ENCODE data around the gene VPS13C. TPM values are rescaled to one million over a fixed set of nuclear protein-coding genes. Genes with fewer than 3 reads are reported as not detected.

Gene VPS13C
- total RNA-seq, 1 experiment from 2014 or later = 47.3 TPM

- intact Hi-C loops (cut with micrococcal nuclease; ENCODE audit: unreplicated experiment) (no loop called here), in situ Hi-C loops (cut with HindIII; ENCODE audit: low pct_unique_long_range_greater_than_20kb, low sequenced_read_pairs) (no loop called here)
- BruUV-seq (replicated peaks) = no TSS peak
- Histone ChIP-seq H3K27ac (ENCODE audit: low read length) (no peak overlapping the region), H3K4me1 (ENCODE audit: control insufficient read depth, insufficient read depth, low read length) (no peaks in the 10 kb centered on the region), H3K27me3 (ENCODE audit: control insufficient read depth, insufficient read depth, low read length) (no peaks in the 10 kb centered on the region), H3K9me3 (ENCODE audit: control insufficient read depth, insufficient read depth, low read depth, low read length) (no peaks in the 10 kb centered on the region), H3K36me3 (ENCODE audit: control insufficient read depth, insufficient read depth, low read length) (no peaks in the 10 kb centered on the region), H3K4me3 (ENCODE audit: low read depth in 2 of 2, low read length in 2 of 2) (no peak overlapping the region)
- CTCF ChIA-PET = interaction anchor here (0.6 kb wide), 1 partner anchor 78 kb away, joined by 3 read pairs; no protein-coding TSS in a partner anchor
- no peak for DNase-seq (ENCODE audit: low read depth, low spot score)
- POLR2A ChIA-PET = no interaction called here
- no peak for TF ChIP-seq TCF7L2 (IDR thresholded peaks at IDR 0.05; ENCODE audit: low read depth, low read length)
- TF ChIP-seq POLR2AphosphoS5 (IDR thresholded peaks at IDR 0.05; ENCODE audit: low read depth, low read length) = no peak
- TF ChIP-seq SIN3A (IDR thresholded peaks at IDR 0.05; ENCODE audit: borderline replicate concordance, insufficient read depth, low read depth, low read length) = no peak
- TF ChIP-seq REST (IDR thresholded peaks at IDR 0.05; ENCODE audit: insufficient read depth in 1 of 2, low read depth in 2 of 2, low read length in 1 of 2) = no peak
- no peak for TF ChIP-seq CTCF (IDR thresholded peaks at IDR 0.05)
- ATAC-seq = no peak
Measured at GRCh38 chr15:61857169-61857829, 202.9 kb downstream of the VPS13C start.

- Histone ChIP-seq H3K27me3 (ENCODE audit: control insufficient read depth, insufficient read depth, low read length) (no peaks in the 10 kb centered on the region), H3K36me3 (ENCODE audit: control insufficient read depth, insufficient read depth, low read length) (no peaks in the 10 kb centered on the region), H3K27ac (ENCODE audit: low read length) (no peak overlapping the region), H3K4me1 (ENCODE audit: control insufficient read depth, insufficient read depth, low read length) (no peaks in the 10 kb centered on the region), H3K4me3 (ENCODE audit: low read depth in 2 of 2, low read length in 2 of 2) (no peak overlapping the region), H3K9me3 (ENCODE audit: control insufficient read depth, insufficient read depth, low read depth, low read length) (no peaks in the 10 kb centered on the region)
- ATAC-seq = no peak
- ChIA-PET CTCF (no interaction called here), POLR2A (no interaction called here)
- BruUV-seq (replicated peaks) = no TSS peak
- intact Hi-C loops (cut with micrococcal nuclease; ENCODE audit: unreplicated experiment) (no loop called here), in situ Hi-C loops (cut with HindIII; ENCODE audit: low pct_unique_long_range_greater_than_20kb, low sequenced_read_pairs) (no loop called here)
- no peak for TF ChIP-seq POLR2AphosphoS5 (IDR thresholded peaks at IDR 0.05; ENCODE audit: low read depth, low read length)
- no peak for TF ChIP-seq TCF7L2 (IDR thresholded peaks at IDR 0.05; ENCODE audit: low read depth, low read length)
- no peak for TF ChIP-seq CTCF (IDR thresholded peaks at IDR 0.05)
- TF ChIP-seq SIN3A (IDR thresholded peaks at IDR 0.05; ENCODE audit: borderline replicate concordance, insufficient read depth, low read depth, low read length) = no peak
- TF ChIP-seq REST (IDR thresholded peaks at IDR 0.05; ENCODE audit: insufficient read depth in 1 of 2, low read depth in 2 of 2, low read length in 1 of 2) = no peak
- DNase-seq (ENCODE audit: low read depth, low spot score) = no peak
Measured at GRCh38 chr15:61856295-61856694, 204.0 kb downstream of the VPS13C start.
